Measurements from ENCODE around the gene CHRNB2.

The CHRNB2 gene

DNA sequence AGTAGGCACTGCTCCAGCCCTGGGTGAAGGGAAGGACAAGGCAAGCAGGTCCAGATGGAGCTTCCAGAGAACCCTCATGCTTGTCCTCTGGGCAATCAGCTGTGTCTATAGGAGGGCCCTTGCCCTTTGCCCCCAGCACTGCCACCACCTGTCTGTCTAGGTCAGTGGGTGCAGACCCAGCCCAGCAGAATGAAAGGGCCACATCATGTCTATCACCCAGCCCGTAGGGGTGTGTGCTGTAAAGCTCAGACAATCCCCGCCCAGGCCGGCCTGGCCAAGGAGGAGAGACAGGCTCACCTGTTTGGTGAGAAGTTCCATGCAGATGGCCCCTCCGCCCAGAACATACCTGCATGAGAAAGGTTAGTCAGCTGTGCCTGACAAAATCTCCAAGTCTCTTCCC lies 16.1 kb upstream of the CHRNB2 start:
- DNase-seq (ENCODE audit: low read depth in 2 of 3, low spot score in 2 of 3) = no peak

DNA sequence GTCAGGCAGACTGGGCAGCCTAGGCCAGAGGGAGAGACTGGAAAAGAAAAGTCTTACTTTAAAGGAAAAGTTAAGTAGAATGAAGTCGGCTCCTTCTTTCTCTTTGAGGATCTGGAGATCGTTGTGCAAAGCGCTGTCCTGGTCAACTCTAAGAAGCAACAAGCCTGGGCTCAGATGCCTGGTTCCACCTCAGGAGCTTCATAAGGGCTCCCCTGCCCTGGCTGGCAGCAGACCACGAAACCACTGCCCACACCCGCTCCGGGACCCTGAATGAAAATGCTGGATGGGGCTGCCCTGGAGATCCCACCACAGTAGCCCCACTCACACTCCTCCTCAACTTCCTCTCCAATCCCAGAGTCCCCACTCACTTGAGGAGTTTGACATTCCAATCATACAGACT lies 15.5 kb upstream of the CHRNB2 start:
- no peak for DNase-seq (ENCODE audit: low read depth in 2 of 3, low spot score in 2 of 3)

DNA sequence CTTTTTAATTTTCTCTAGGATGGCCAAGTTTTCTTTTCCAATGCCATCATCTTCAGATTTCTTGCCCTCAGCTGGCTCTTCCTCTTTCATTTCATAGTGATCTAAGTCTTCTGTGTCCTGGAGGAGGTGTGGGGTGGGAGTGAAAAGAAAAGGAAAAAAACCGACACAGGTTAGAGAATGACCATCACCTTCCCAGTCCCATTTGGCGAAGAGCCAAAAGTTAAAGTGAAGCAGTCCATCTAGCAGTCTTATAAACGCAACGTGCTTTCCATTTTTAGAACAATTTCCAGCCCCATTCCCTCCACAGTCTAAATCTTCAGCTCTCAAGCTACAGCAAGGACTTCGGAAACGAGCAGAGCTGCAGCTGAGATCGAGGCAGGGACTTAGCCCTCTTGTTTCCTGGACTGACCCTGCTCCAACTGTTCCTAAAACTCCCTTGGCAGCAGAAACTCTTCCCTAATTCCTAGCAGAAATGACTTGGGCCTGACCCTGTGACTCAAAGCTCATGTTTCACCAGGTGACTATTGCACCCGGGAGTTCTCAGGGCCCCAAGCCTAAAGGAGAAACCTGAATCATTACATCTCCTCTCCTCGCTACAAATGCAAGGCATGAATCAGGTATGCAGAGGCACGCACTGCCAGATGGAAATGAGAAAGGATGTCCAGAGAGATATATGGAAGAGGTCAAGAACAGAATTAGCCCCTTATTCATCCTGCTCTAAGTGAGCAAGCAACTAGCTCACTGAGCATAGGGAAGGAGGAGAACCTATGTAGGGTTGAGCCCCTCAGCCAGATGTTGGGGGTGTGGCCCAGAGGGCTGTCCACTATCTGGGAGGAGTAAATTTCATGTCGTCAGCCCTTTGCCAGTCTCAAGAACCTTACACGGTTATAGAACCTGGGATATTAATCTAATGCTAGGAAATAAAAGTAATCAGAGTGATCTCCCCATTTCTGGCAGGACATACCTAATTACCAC lies 14.2 kb upstream of the CHRNB2 start:
- no peak for DNase-seq (ENCODE audit: low read depth in 2 of 3, low spot score in 2 of 3)

- DNase-seq (ENCODE audit: low read depth in 2 of 3, low spot score in 2 of 3) = no peak
Observed at GRCh38 chr1:154556422-154556821, 11.2 kb upstream of the CHRNB2 start.

DNA sequence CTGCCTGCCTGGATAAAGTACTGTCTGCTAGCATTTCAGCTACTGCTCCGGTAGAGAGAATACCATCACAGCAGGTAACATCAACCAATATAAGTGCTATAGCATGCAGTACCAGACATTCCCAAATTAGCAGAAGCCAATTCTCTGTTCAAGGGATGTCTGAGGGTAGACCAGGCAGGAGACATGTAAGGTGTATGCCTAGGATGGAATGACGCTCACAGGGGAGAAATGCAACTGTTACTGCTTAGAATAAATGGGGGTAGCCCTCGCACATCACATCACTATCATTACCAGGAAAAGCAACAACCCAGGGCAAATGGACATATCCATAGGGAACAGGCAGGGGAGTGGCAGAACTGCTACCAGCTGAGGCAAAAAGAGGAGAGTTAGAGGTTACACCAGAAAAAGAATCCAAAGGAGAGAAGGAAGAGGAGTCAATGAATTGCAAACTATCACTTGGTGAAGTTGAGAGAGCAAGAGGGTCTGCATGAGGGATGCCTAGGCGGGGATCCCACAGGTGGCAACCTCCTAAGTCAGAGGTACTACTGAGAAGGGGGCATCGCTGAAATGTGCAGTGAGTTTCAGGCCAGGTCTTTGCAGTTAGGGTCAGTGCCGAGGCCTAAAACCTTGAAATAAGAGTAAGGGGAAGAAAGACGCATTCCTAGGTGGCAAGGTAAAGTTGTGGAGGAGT lies 10.2 kb upstream of the CHRNB2 start:
- no peak for DNase-seq (ENCODE audit: low read depth in 2 of 3, low spot score in 2 of 3)

- DNase-seq (ENCODE audit: low read depth in 2 of 3, low spot score in 2 of 3) = peak in 1 of 3 experiments; percentile 15
Observed at GRCh38 chr1:154557939-154558719, 9.4 kb upstream of the CHRNB2 start, which contains the start of gene UBE2Q1. Gene UBE2Q1, minus strand, starts transcription at chr1:154558662. Its CDS starts 109 bp downstream, at chr1:154558553.

GRCh38 chr1:154558720-154559465 lies 8.7 kb upstream of the CHRNB2 start:
- peak; percentile 94 to 99 (median 97) for DNase-seq (ENCODE audit: low read depth in 2 of 3, low spot score in 2 of 3)

DNA sequence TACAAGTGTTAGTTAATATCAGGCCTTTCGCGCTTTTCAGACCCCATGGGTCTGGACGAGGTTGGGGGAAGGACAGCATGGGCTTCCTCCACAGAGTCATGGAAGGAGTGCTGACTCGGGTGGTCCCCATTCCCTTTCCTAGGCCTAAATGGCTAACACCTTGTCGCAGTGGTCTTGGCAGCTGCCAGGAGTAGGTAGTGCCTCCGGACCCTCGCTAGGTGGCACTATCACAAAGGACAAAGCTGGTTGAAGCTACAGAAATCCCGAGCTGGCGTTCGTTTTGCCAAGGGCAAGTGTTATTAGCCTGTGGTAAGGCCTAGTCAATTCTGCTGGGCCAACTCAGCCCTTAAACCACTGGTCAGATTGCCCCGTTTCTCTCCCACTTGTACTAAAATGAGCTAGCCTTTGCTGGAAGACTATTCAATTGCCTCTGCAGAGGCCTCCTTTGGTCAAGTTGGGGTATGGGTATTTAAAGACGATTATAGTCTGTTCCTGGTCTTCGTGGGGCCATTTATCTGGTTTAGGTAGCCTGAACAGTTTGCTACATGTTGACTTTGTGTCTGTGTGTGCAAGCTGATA lies 8.0 kb upstream of the CHRNB2 start:
- DNase-seq (ENCODE audit: low read depth in 2 of 3, low spot score in 2 of 3) = peak; percentile 61 to 62 (median 61)

DNA sequence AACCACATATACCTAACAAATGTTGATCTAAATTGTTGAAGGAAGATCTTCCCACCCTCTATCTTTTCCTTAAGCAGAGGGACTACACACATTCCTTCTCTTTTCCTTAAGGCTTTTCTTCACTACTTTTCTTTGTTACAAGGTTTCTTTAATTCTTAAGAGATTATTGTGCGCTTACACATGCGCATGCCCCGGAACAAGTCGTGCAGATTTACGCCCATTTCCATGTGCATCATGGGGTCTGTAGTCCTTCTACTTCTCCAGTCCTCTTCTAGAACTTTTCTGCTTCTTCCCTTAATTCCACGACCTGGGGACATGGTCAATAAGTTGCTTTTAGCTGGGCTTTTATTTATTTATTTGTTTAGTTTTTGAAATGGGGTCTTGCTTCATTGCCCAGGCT lies 1.7 kb upstream of the CHRNB2 start:
- no peak for DNase-seq (ENCODE audit: low read depth in 2 of 3, low spot score in 2 of 3)

GRCh38 chr1:154568157-154568815 lies 708 bp downstream of the CHRNB2 start:
- no peak for DNase-seq (ENCODE audit: low read depth in 2 of 3, low spot score in 2 of 3)

- DNase-seq (ENCODE audit: low read depth in 2 of 3, low spot score in 2 of 3) = no peak
Observed at GRCh38 chr1:154571244-154571963, 3.8 kb downstream of the CHRNB2 start.

DNA sequence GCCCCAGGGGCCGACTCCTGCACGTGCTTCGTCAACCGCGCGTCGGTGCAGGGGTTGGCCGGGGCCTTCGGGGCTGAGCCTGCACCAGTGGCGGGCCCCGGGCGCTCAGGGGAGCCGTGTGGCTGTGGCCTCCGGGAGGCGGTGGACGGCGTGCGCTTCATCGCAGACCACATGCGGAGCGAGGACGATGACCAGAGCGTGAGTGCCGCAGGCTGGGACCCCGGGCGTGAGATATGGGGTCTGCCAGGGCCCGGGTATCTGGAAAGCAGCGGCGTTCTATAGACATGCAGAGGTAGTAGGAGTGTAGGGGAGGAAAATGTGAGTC lies 4.3 kb downstream of the CHRNB2 start:
- DNase-seq (ENCODE audit: low read depth in 2 of 3, low spot score in 2 of 3) = no peak

DNA sequence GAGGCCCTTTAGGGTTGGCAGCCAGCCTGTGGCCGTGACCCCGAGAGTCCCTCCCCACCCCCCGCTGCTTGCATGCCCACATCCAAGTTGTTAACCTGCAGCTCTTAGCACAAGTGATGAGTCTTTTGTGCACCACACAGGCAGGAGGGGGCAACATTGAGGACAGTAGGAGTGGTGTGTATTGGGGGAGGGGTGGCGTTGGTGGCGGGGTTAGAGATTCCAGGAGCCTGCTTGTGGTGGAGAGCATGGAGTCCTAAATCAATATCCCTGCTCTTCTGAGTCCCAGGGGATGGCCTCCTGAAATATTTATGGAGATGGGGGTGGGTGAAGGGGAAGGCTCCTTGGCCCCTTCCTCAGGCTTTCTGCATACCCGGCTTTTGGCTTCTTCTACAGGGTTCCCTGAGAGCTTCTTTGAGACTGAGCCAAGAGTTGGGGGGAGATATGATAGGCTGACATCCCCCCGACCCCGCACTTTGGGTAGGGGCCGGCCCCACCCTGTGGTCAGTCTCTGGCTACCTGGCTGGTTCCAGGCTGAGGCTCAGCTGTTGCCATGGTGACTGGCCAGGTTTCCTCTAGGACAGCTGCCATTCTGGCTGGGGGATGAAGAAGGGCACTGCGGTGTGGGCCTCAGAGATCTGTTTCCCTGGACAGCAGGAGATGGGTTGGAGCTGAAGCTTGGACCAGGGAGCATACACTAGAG lies 5.0 kb downstream of the CHRNB2 start:
- no peak for DNase-seq (ENCODE audit: low read depth in 2 of 3, low spot score in 2 of 3)

DNA sequence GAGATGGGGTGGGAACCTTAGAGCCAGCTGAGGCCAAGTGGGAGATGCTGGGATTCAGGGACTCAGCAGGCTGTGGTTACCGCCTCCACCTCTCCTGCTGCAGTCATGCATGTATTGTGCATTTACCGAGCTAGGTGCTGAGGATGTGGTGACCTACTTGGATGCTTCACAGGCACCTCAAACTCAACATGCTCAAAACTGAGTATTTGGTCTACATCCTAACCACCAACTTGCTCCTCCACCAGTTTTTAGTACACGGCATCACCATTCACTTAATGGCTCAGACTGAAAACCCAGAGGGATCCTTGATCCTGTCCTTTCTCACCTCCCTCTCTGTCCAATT lies 5.6 kb downstream of the CHRNB2 start:
- DNase-seq (ENCODE audit: low read depth in 2 of 3, low spot score in 2 of 3) = no peak

DNA sequence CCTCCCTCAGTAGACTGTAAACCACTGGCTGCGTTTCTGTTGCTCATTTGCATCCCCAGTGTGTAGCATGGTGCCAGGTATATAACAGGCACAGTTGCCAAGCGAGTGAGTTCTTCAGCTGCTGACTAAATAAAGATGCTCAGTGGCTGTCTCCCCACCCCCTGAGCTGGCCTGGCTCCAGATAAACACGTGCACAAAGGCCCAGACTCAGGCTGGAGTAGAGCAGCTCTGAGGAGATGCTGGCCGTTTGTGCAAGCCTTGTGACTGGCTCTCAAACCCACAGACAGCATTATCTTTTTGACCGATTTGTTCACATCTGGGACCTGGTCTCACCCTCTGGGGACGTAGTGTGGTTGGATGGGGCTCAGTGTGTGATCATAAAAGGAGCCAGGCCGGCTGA lies 7.1 kb downstream of the CHRNB2 start:
- no peak for DNase-seq (ENCODE audit: low read depth in 2 of 3, low spot score in 2 of 3)

GRCh38 chr1:154575147-154575927 lies 7.8 kb downstream of the CHRNB2 start:
- no peak for DNase-seq (ENCODE audit: low read depth in 2 of 3, low spot score in 2 of 3)

GRCh38 chr1:154575951-154576566 lies 8.5 kb downstream of the CHRNB2 start:
- no peak for DNase-seq (ENCODE audit: low read depth in 2 of 3, low spot score in 2 of 3)
